GM13977 (cell line): Measurements from ENCODE around the gene ASAP3.

Experiments
- DNase-seq: peaks from one replicate; pipeline ENCODE4 v3.0.0; 2012; ENCODE audit warnings: low spot score
- in situ Hi-C: fragments of 300-500 bp; cut with MboI; formaldehyde crosslinking; loops from one replicate; pipeline ENCODE4 v1.12.0; 2022; ENCODE audit warnings: low sequenced_read_pairs, low pct_unique_long_range_greater_than_20kb, mixed read lengths, inconsistent platforms; ENCODE audit not compliant: unreplicated experiment
- TF ChIP-seq, protein P1 (sequence below): IDR thresholded peaks from 2 replicates; pipeline ENCODE4 v1.5.1; 2012; ENCODE audit warnings: mild to moderate bottlenecking, control low read depth; ENCODE audit not compliant: insufficient read depth; ENCODE audit errors: extremely low read depth, missing control alignments

ASAP3 gene

DNA sequence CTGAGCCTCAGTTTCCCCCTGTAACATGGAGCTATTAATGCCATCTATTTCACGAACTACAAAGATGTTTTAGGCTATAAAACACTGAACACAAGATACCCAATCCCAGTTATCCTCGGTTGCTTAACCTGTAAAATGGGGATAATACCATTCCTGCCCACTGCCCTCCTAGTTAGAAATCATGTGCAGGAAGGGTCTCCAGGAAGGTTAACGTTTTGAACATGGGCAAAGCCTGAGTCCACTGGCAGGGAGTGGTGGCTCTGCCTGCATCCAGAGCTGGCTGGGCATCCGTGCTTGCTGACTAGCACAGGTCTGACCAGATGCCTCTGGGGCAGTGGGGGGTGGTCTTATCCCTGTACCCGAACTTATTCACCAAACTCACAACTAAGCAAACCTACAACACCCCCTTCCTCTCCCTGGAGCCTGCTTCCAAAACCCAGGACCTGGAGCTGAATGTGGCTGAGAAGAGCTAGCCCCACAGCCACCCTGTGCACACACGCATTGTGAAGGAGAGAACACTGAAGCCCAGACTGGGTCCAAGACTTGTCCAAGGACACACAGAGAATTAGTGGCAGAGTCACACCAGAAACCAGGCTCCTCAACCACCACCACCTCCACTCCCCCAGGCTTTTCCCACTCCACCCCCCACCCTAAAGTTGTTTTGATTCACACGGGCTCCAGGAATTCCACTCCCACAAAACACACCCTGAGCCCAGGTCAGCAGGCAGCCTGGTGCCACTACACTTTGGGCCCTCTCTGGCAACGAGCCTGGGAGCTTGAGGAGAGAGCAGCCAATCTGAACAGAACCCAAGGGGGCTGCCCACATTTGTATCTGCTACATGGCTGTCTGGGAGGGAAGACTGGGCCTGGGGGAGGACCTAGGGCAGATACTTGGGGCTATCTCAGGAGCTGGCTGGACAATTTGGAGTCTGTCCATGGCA is 45.4 kb upstream of the ASAP3 start:
- in situ Hi-C loops: loop anchor here (5.0 kb wide), 1 partner anchor 37 kb away; no protein-coding TSS in a partner anchor
- TF ChIP-seq, protein P1, sequence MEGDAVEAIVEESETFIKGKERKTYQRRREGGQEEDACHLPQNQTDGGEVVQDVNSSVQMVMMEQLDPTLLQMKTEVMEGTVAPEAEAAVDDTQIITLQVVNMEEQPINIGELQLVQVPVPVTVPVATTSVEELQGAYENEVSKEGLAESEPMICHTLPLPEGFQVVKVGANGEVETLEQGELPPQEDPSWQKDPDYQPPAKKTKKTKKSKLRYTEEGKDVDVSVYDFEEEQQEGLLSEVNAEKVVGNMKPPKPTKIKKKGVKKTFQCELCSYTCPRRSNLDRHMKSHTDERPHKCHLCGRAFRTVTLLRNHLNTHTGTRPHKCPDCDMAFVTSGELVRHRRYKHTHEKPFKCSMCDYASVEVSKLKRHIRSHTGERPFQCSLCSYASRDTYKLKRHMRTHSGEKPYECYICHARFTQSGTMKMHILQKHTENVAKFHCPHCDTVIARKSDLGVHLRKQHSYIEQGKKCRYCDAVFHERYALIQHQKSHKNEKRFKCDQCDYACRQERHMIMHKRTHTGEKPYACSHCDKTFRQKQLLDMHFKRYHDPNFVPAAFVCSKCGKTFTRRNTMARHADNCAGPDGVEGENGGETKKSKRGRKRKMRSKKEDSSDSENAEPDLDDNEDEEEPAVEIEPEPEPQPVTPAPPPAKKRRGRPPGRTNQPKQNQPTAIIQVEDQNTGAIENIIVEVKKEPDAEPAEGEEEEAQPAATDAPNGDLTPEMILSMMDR: no peak
- DNase-seq: no peak

DNA sequence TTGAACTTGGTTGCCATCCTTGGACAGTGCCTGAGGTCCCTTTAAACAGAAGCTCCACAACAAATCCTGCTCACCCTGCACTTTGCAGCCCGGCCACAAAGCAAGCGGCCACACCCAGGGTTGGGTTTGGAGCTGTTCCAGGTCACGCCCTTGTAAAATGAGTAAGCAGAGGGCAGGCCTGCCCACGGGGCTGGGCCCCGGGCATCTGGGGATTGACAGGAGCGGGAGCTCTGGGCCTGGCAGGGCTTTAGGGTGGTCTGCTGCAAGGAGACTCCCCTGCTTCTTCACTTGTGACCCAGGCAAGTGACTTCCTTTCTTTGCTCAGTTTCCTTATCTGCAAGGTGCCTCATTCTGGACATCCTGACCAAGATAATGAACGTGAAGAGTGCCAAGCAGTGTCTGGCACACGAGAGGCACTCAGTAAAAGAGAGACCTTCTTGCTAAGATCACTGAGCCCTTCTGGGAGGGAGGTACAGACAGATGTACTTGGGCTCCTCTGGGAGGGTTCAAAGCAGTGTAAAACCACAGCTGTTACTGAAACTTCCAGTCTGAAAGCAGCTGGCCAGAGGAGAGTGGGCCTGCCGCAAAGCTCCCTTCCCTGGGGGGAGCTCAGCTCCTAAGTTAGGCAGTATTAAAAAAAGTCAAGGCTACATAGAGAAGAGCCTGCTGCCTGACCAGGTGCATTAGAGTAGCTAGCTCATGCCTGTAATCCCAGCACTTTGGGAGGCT is 44.4 kb upstream of the ASAP3 start:
- in situ Hi-C loops: no loop called here
- peak; percentile 63 for DNase-seq
- TF ChIP-seq, protein P1: no peak

DNA sequence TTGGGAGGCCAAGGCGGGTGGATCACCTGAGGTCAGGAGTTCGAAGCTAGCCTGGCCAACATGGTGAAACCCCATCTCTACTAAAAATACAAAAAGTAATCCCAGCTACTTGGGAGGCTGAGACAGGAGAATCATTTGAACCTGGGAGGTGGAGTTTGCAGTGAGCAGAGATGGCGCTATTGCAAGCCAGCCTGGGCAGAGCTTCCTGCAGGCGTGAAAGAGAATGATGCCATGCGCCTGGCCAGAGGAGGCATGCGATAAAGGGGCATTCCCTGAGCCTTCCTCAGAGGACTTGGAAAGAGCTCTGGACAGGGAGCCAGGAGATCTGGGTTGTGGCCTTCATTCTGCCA is 43.9 kb upstream of the ASAP3 start:
- TF ChIP-seq, protein P1: no peak
- in situ Hi-C loops: no loop called here
- DNase-seq: no peak

DNA sequence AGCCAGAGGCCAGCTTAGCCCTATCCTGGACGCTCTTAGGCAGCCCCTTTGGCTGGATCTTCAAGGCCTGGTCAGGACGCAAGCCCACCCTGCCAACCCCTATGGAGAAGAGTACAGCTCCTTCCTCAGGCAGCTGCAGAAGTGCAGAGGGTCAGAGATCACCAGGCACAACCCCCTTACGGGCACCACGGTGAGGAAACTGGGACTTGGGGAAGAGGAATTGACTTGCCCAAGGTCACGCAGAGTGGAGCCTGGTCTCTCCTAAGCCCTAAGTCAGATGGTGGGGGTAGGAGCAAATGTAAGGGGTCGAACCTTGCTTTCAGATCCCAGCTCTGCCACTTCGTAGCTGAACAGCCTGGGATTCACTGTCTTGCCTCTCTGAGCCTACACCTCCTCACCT is 43.4 kb upstream of the ASAP3 start:
- in situ Hi-C loops: no loop called here
- TF ChIP-seq, protein P1: no peak
- no peak for DNase-seq

GRCh38 chr1:23526329-23527041 is 42.5 kb upstream of the ASAP3 start:
- TF ChIP-seq, protein P1: no peak
- in situ Hi-C loops: no loop called here
- DNase-seq: no peak

DNA sequence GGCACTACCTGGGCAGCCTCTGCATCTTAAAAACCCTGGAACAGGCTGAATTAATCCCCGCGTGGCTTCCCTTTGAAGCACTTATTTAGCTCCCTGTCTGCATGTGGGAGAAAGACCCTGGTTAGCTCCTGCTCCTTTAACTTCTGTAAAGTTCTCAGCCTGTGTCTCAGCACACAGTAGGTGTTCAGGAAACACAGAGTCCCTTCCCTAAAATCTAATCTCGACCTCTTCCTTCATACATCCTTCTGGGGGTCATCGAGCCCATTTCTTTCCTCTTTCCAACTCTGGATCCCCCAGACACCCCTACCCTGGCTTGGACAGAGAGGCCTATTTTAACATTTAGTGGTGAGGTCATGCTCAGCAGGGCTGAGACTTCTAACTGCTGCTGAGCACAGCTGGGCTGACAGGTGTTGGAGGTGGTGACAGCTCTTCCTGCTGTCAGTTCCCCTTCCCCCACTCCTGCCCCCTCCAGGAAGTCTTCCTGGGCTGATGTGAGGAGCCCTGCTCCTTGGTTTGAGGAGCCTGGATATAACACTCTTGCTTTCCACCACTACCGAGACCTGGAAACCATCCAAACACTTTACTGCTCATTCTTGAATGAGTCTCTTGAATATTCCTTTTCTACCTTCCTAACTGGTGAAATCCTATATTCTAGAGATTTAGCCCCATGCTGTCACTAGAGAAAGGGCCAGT is 41.7 kb upstream of the ASAP3 start:
- TF ChIP-seq, protein P1: no peak
- in situ Hi-C loops: no loop called here
- DNase-seq: no peak
